HepG2 (cell line): ENCODE results near the gene TEX48. TPM values are rescaled to one million over a fixed set of nuclear protein-coding genes. Genes with fewer than 3 reads are reported as not detected.

Experiments used
- ATAC-seq: fragments of 200-7000 bp; cut with Tn5 transposase; 3 replicates; pipeline ENCODE4 v1.9.1; 2020; ENCODE audit warnings: mild to moderate bottlenecking, moderate library complexity
- BruUV-seq: library from RNA; stranded (reverse); fragments of 400-500 nt; replicated peaks from 2 replicates; lab custom pipeline; 2021; lab: Mats Ljungman, UMichigan
- CTCF ChIA-PET: fragments of 300-600 bp; formaldehyde crosslinking; extraction: SDS; loops from one replicate; lab custom pipeline; 2021; ENCODE audit warnings: low total read pairs, inconsistent platforms, low intra/inter-chr PET ratio; lab: Yijun Ruan, JAX
- POLR2A ChIA-PET: fragments of 350-600 bp; sonication (Branson Sonifier 250); formaldehyde crosslinking; loops from one replicate; lab custom pipeline; 2020; ENCODE audit warnings: antibody characterized with exemption, inconsistent platforms; lab: Yijun Ruan, JAX
- DNase-seq: peaks from one replicate; pipeline ENCODE4 v3.0.0-alpha.2; 2015; ENCODE audit warnings: low spot score
- FAIRE-seq: peaks from 3 replicates; lab custom pipeline; 2011; peaks lifted over from hg19 to GRCh38; lab: Jason Lieb, UNC
- H2AFZ ChIP-seq: one replicate; pipeline ENCODE4 v1.6.1; 2011; ENCODE audit warnings: low read length, inconsistent platforms
- H3K27ac ChIP-seq: fragments of 300-600 bp; 3 replicates; pipeline ENCODE4 v1.8.0; 2011; ENCODE audit warnings: mixed run types, mild to moderate bottlenecking, mixed read lengths, low read length, inconsistent platforms; ENCODE audit not compliant: insufficient read depth; ENCODE audit errors: extremely low read length
- H3K27me3 ChIP-seq, 2 experiments: fragments of 200-600 bp in 1 of 2; 2 replicates in 1 of 2; 3 replicates in 1 of 2; pipeline versions ENCODE4 v1.6.0 to v1.8.0; 2011; ENCODE audit warnings: low read length in 2 of 2, mild to moderate bottlenecking in 2 of 2, moderate library complexity in 2 of 2, inconsistent platforms in 1 of 2; ENCODE audit not compliant: insufficient read depth in 2 of 2, control insufficient read depth in 1 of 2
- H3K36me3 ChIP-seq, 2 experiments: fragments of 200-600 bp in 1 of 2; replicated peaks in 1 of 2; 2 replicates in 1 of 2; 3 replicates in 1 of 2; pipeline versions ENCODE4 v1.5.1 to v1.8.0; 2011; ENCODE audit warnings: low read length in 2 of 2, inconsistent platforms in 1 of 2; ENCODE audit not compliant: insufficient read depth in 2 of 2, control insufficient read depth in 1 of 2
- H3K4me1 ChIP-seq: 2 replicates; pipeline ENCODE4 v1.5.1; 2012; ENCODE audit warnings: low read length, inconsistent platforms; ENCODE audit not compliant: insufficient read depth
- H3K4me2 ChIP-seq: 2 replicates; pipeline ENCODE4 v1.6.0; 2011; ENCODE audit warnings: low read depth, low read length, inconsistent platforms
- H3K4me3 ChIP-seq, 3 experiments: fragments of 200-600 bp in 1 of 3; sonication (generic), shearing (Covaris generic) in 1 of 3; replicated peaks in 1 of 3; 2 replicates each; pipeline ENCODE4 v1.5.1; 2011 to 2016; ENCODE audit warnings: low read length in 3 of 3, inconsistent platforms in 2 of 3, low read depth in 2 of 3, mild to moderate bottlenecking in 2 of 3, control low read depth in 1 of 3, mixed read lengths in 1 of 3; ENCODE audit not compliant: insufficient read depth in 1 of 3
- H3K79me2 ChIP-seq: one replicate; pipeline ENCODE4 v1.6.1; 2011; ENCODE audit warnings: low read length, inconsistent platforms; ENCODE audit not compliant: insufficient read depth
- H3K9ac ChIP-seq: 2 replicates; pipeline ENCODE4 v1.6.0; 2011; ENCODE audit warnings: mild to moderate bottlenecking, low read depth, low read length, inconsistent platforms; ENCODE audit not compliant: insufficient read depth
- H3K9me3 ChIP-seq: 2 replicates; pipeline ENCODE4 v1.5.1; 2012; ENCODE audit warnings: mild to moderate bottlenecking, low read length
- H4K20me1 ChIP-seq: 2 replicates; pipeline ENCODE4 v1.6.0; 2011; ENCODE audit warnings: inconsistent platforms, mild to moderate bottlenecking, low read length, moderate library complexity; ENCODE audit not compliant: insufficient read depth
- CEBPG ChIP-seq: IDR thresholded peaks from 2 replicates; pipeline ENCODE4 v1.6.1; 2016
- EED ChIP-seq: sonication (generic); formaldehyde crosslinking; IDR thresholded peaks from 2 replicates; pipeline ENCODE4 v1.5.0; 2020; ENCODE audit warnings: mild to moderate bottlenecking, missing genetic modification reagents
- JDP2 ChIP-seq: sonication (generic); formaldehyde crosslinking; IDR thresholded peaks from 2 replicates; pipeline ENCODE4 v1.8.1; 2022; ENCODE audit warnings: missing genetic modification reagents, borderline replicate concordance
- MATR3 ChIP-seq: sonication (generic); formaldehyde crosslinking; IDR thresholded peaks from 2 replicates; pipeline ENCODE4 v1.4.0; 2020; ENCODE audit warnings: missing genetic modification reagents
- MYC ChIP-seq: sonication (generic); formaldehyde crosslinking; IDR thresholded peaks from 2 replicates; pipeline ENCODE4 v1.9.0; 2021; ENCODE audit warnings: missing genetic modification reagents, borderline replicate concordance
- NR1H2 ChIP-seq: sonication (generic); formaldehyde crosslinking; IDR thresholded peaks from 2 replicates; pipeline ENCODE4 v1.8.1; 2022; ENCODE audit warnings: low read depth, missing genetic modification reagents, borderline replicate concordance
- REST ChIP-seq, 2 experiments: IDR thresholded peaks; 2 replicates each; pipeline ENCODE4 v1.6.1; 2011 to 2012; ENCODE audit warnings: low read length in 2 of 2, borderline replicate concordance in 1 of 2, low read depth in 1 of 2, mild to moderate bottlenecking in 1 of 2, moderate library complexity in 1 of 2
- SMAD3 ChIP-seq: sonication (generic); formaldehyde crosslinking; IDR thresholded peaks from 2 replicates; pipeline ENCODE4 v1.4.0; 2020; ENCODE audit warnings: missing genetic modification reagents
- TOPORS ChIP-seq: sonication (generic); formaldehyde crosslinking; IDR thresholded peaks from 2 replicates; pipeline ENCODE4 v1.8.0; 2023; ENCODE audit warnings: mild to moderate bottlenecking, missing genetic modification reagents
- ZHX1 ChIP-seq: sonication (generic); formaldehyde crosslinking; IDR thresholded peaks from 2 replicates; pipeline ENCODE4 v1.8.1; 2022; ENCODE audit warnings: low read depth, mild to moderate bottlenecking, missing genetic modification reagents
- ZKSCAN1 ChIP-seq: fragments of 150-350 bp; IDR thresholded peaks from 2 replicates; pipeline ENCODE4 v1.6.1; 2014; ENCODE audit warnings: low read length
- ZNF256 ChIP-seq: sonication (generic); formaldehyde crosslinking; conservative IDR thresholded peaks from 2 replicates; pipeline ENCODE4 v1.4.0; 2020; ENCODE audit warnings: missing genetic modification reagents
- ZNF3 ChIP-seq: IDR thresholded peaks from 2 replicates; pipeline ENCODE4 v1.7.0; 2017; ENCODE audit warnings: inconsistent platforms
- WGBS: methylation state at CpG from one replicate; pipeline ENCODE4 v1.1.6; 2017; ENCODE audit warnings: low lambda C conversion rate; 5-methylcytosine and 5-hydroxymethylcytosine counted together
- in situ Hi-C: cut with HindIII; loops from 2 replicates; pipeline ENCODE4 v1.10.0; 2017; ENCODE audit warnings: low pct_unique_long_range_greater_than_20kb; ENCODE audit not compliant: extremely low pct_ligation_motif_present
- intact Hi-C: fragments of 100-400 bp; cut with micrococcal nuclease; formaldehyde crosslinking; loops from one replicate; pipeline ENCODE4 v1.10.0; 2022; ENCODE audit not compliant: unreplicated experiment
- polyA plus RNA-seq, 8 experiments: library from polyadenylated mRNA; depleted of rRNA in 3 of 8; stranded (reverse) in 7 of 8; unstranded in 1 of 8; fragments of >200 nt; fragmentation: Illumina TruSeq in 4 of 8; extraction: Trizol in 4 of 8; gene quantifications; 2 replicates each; pipeline versions ENCODE4 v1.2.1 to v1.2.3, GENCODE V29; 2011 to 2016; ENCODE audit warnings: low read depth in 4 of 8, missing spikeins in 1 of 8, mixed read lengths in 1 of 8; ENCODE audit not compliant: insufficient read depth in 1 of 8
- total RNA-seq, 5 experiments: library from RNA; depleted of rRNA; stranded (reverse); fragments of >200 nt; fragmentation: Illumina TruSeq; extraction: Trizol; gene quantifications; 2 replicates each; pipeline ENCODE4 v1.2.3, GENCODE V29; 2016; ENCODE audit warnings: low read depth in 1 of 5
- TF ChIP-seq, protein P1 (sequence below): sonication (generic); formaldehyde crosslinking; IDR thresholded peaks from 2 replicates; pipeline ENCODE4; 2020; ENCODE audit warnings: missing genetic modification reagents, mild to moderate bottlenecking, borderline replicate concordance
- TF ChIP-seq, protein P2 (sequence below): sonication (generic); formaldehyde crosslinking; IDR thresholded peaks from 2 replicates; pipeline ENCODE4 v1.5.1; 2020; ENCODE audit warnings: missing genetic modification reagents, mild to moderate bottlenecking, borderline replicate concordance

TEX48 gene
- total and polyA plus RNA-seq, 2 of the 13 experiments (the other 11 are each of a cell fraction or from before 2014, with no cell fraction given), result not detected

DNA sequence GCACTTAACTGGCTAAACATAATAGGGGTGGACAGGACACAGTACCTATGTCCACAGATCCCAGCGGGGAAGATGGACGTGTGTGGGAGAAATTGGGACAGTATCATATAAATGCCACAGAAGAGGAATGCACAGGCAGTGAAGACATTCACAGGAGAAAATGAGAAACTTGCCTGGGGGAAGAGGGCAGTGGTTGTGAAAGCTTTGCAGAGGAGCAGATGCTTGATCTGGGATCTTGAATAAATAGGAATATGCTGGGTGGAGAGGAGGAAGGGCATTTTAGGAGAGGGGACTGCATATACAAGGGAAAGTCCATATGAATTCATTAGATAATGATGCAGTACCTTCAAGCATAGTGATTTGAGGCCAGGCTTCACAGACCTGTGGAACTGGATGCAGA, 57.3 kb downstream of the TEX48 start:
- no TSS peak for BruUV-seq
- ChIA-PET CTCF (no interaction called here), POLR2A (no interaction called here)
- in situ Hi-C loops, result no loop called here
- H3K4me1 ChIP-seq, result peaks cover 15% of the 10 kb centered on the region
- no peak for FAIRE-seq
- peaks cover 2 to 27% of the 10 kb centered on the region in 2 experiments; a peak in 3 of 5 replicates for H3K36me3 ChIP-seq
- 97% methylated on average over 2 of the region's 2 CpGs for WGBS
- H3K4me3 ChIP-seq, result no peak overlapping the region
- H3K9me3 ChIP-seq, result no peaks in the 10 kb centered on the region
- intact Hi-C loops, result no loop called here
- no peak overlapping the region for H2AFZ ChIP-seq
- no peak overlapping the region for H3K27ac ChIP-seq
- no peaks in the 10 kb centered on the region for H4K20me1 ChIP-seq
- H3K79me2 ChIP-seq, result no peaks in the 10 kb centered on the region
- H3K4me2 ChIP-seq, result no peak overlapping the region
- no peak overlapping the region for H3K9ac ChIP-seq
- no peaks in the 10 kb centered on the region for H3K27me3 ChIP-seq
- ATAC-seq, result no peak
- DNase-seq, result no peak
- TF ChIP-seq ZNF3 (CRISPR knock-in tag) (no peak), ZNF256 (CRISPR knock-in tag) (no peak), MATR3 (CRISPR knock-in tag) (no peak), CEBPG (CRISPR knock-in tag) (no peak), ZHX1 (CRISPR knock-in tag) (no peak), EED (CRISPR knock-in tag) (no peak), NR1H2 (CRISPR knock-in tag) (no peak), JDP2 (CRISPR knock-in tag) (no peak), ZKSCAN1 (no peak), TOPORS (CRISPR knock-in tag) (no peak), SMAD3 (CRISPR knock-in tag) (no peak), REST (IDR thresholded peaks at IDR 0.05; ENCODE audit: borderline replicate concordance in 1 of 2, low read depth in 1 of 2, low read length in 2 of 2) (no peak), MYC (CRISPR knock-in tag) (no peak)
- TF ChIP-seq, protein P1, sequence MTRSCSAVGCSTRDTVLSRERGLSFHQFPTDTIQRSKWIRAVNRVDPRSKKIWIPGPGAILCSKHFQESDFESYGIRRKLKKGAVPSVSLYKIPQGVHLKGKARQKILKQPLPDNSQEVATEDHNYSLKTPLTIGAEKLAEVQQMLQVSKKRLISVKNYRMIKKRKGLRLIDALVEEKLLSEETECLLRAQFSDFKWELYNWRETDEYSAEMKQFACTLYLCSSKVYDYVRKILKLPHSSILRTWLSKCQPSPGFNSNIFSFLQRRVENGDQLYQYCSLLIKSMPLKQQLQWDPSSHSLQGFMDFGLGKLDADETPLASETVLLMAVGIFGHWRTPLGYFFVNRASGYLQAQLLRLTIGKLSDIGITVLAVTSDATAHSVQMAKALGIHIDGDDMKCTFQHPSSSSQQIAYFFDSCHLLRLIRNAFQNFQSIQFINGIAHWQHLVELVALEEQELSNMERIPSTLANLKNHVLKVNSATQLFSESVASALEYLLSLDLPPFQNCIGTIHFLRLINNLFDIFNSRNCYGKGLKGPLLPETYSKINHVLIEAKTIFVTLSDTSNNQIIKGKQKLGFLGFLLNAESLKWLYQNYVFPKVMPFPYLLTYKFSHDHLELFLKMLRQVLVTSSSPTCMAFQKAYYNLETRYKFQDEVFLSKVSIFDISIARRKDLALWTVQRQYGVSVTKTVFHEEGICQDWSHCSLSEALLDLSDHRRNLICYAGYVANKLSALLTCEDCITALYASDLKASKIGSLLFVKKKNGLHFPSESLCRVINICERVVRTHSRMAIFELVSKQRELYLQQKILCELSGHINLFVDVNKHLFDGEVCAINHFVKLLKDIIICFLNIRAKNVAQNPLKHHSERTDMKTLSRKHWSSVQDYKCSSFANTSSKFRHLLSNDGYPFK (CRISPR knock-in tag), result no peak
- TF ChIP-seq, protein P2, sequence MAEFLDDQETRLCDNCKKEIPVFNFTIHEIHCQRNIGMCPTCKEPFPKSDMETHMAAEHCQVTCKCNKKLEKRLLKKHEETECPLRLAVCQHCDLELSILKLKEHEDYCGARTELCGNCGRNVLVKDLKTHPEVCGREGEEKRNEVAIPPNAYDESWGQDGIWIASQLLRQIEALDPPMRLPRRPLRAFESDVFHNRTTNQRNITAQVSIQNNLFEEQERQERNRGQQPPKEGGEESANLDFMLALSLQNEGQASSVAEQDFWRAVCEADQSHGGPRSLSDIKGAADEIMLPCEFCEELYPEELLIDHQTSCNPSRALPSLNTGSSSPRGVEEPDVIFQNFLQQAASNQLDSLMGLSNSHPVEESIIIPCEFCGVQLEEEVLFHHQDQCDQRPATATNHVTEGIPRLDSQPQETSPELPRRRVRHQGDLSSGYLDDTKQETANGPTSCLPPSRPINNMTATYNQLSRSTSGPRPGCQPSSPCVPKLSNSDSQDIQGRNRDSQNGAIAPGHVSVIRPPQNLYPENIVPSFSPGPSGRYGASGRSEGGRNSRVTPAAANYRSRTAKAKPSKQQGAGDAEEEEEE (CRISPR knock-in tag), result no peak
